NCI-H345 treated with DMSO at 0.1 percent for 48 hours (cell line): ENCODE data around the gene WWOX.

Experiments used
- DNase-seq: peaks from one replicate; lab custom pipeline; 2025; ENCODE audit not compliant: unreplicated experiment; lab: John Stamatoyannopoulos, UW

WWOX gene

DNA sequence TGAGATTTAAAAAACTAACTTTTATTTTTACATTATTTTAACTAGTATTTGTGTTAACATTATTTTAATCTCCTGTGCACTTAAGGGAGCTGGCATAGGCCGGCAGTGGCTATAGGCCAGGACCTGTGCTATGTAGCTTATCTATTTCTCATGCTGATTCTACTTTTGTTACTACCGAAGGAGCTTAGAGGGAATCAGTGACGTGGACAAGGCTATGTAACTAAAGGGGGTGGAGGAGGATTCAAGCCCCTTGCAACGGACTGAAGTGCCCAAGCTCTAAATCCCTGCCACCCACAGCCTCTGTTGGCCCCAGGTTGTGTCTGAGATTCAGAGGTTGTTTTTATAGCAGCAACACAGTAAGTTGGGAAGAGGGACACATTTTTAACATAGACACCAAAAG is 356.4 kb downstream of the WWOX start:
- no peak for DNase-seq

DNA sequence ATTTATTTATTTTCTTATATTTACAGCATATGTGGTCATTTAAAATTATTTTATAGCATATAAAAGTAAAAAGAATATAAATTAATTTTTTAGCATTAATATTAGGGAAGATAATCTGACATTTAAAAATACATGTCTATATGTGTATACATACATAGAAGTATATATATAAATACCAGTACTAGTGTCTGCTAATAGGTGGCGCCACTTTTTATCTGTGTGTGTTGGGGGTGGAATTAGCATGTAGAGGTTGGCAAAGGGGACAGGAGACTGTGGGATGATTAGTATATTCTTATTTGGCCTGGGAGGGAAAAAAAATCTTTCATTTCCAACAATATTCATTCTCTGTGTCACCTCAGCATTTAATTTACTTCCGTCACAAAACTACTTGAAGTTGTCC is 359.1 kb downstream of the WWOX start:
- DNase-seq: no peak

DNA sequence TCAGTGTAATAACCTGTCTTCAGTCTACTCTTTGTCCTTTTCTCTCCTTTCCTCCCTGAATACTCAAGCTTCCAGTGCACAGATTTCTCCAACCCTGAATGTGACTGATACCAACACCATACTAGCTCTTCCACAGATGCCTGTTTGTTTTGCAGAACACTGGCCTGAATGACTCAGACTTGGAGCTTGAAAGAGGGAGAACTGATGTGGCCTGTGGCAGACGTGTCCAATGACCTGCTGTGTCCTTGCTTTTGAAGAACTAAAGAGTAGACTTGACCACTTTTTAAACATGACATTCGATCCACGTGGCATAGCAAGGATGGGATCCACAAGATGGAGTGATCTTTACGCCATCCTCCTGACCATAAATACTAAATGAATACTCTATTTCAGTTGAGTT is 361.0 kb downstream of the WWOX start:
- no peak for DNase-seq

DNA sequence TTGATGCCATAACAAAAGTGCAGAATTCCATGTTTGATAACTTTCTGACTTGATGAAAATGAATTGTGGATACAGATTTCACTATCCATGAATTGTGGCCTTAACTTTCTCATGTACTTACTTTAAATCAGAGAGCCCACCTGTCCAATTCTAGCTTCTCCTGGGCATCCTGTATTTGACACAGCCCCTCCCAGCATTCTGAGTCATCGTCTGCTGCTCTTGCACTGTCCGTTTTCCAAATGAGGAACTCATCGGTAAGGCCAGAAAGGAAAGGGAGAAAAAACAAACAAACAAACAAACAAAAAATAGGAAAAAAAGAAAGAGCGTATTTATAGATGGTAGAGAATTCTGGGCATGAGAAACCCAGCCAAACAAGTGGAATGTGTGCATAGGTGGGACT is 361.6 kb downstream of the WWOX start:
- no peak for DNase-seq

DNA sequence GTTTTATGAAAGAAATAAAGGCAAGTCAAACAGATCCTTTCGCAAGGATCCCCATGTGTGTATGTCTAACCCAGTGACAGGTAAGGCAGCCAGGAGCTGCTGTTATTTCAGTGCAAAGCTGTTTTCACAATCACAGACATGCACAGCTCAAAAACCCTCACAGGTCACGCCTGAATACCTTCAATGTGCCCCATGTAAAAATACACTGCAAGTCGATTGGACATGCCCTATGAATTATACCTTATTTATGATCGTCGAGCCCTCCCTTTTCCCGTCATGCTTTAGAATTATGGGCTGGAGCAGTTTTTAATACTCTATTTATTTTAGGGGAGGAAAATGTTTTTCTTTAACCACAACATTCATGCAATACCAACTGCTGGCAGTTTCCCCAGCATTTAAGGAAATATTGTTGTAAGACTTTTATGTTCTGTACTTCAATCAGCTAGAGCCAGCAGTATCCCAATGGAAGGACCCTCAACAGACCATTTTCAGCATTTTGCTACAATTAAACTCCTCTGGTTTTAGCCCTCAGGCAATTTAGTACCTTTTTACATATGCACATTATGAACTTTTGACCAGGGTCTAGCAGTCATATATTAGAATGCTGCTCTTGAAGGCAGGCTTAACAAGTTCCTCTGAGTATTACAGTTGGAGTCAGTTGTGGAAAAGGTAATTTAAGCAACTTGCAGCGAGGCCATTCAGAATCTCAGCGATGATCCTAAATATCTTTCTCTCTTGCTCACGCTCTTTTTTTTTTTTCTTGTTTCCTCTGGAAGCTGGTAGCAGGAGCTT is 362.2 kb downstream of the WWOX start:
- no peak for DNase-seq

DNA sequence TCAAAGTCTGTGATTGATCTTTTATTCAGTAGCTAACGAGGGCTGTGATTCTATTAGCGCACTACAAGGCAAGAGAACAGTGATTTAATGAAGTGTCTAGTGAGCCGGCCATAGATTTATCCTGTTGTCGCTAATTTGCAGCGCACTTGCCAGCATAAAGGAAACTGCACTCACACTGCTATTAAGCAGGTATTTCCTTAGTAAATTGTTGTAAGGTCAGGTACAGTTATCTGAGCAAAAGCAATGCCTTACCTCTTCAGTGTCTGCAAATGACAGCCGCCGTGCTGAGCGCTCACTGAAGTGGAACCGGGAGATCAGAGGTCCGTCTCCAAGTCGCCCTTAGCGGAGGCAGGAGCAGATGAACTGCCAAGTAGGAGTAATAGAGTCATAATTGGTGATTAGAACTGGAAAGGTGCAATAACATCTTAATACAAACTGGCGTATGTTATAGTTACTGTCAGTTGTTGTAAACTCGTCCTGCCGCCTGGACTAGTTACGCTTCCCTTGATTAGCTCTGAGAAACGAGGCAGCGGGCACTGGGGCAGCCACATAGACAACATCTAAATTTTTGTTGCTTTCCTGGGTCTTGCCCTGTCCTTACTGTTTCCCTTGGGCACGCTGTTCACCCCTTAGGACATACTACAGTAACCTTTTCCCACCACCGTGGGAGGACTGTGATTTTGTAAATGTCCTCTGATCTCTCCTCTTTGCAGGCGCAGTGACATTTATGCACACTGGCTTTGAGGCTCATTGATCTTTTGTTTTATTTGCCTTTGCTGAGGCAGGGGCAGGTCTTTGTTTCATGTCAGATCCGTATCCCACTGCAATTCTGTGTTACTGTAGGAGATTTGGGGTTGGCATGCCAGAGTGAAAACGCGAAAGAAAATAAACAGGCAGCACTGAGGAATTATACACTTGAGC is 363.1 kb downstream of the WWOX start:
- no peak for DNase-seq

DNA sequence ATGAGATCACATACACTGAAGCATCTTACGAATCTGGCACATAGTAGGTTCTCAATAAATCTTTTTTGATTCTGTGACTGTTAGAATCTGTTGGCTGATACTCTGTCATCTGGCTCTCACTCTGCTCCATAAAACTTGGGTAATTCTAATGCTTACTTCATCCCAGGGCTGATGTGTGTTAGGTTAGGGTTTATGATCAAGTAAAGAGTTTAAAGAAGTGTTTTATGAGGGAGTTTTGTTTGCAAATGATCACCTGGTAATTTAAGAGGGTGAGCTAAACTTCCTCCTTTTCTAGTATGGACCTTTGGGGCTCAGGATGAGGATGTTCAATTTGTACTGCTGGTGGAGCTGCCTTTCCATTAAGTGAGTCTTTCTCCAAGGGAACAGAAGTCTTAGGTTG is 364.1 kb downstream of the WWOX start:
- no peak for DNase-seq

DNA sequence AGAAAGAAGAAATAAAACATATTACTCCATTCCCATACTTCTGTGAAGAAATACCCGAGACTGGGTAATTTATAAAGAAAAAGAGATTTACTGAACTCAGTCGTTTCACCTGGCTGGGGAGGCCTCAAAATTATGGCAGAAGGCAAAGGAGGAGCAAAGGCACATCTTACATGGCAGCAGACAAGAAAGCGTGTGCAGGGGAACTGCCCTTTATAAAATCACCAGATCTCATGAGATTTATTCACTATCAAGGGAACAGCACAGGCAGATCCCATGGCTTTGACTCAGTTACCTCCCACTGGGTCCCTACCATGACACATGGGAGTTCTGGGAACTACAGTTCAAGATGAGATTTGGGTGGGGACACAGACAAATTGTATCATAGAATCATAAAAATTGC is 365.4 kb downstream of the WWOX start:
- DNase-seq: no peak

DNA sequence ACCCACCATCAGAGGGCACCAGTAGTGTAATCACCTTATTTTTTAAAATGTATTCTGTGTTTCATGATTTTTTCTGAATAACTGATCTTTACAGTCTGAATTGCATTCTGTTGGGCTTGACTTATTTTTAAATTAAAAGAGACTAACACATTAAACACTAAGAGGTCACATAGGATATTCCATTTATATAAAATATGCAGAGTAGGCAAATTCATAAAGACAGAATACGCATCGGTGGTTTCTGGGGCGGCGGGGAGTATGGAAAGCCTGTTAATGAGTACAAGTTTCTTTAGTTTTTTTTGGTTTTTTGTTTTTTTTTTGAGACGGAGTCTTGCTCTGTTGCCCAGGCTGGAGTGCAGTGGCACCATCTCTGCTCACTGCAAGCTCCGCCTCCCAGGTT is 366.3 kb downstream of the WWOX start:
- DNase-seq: no peak

DNA sequence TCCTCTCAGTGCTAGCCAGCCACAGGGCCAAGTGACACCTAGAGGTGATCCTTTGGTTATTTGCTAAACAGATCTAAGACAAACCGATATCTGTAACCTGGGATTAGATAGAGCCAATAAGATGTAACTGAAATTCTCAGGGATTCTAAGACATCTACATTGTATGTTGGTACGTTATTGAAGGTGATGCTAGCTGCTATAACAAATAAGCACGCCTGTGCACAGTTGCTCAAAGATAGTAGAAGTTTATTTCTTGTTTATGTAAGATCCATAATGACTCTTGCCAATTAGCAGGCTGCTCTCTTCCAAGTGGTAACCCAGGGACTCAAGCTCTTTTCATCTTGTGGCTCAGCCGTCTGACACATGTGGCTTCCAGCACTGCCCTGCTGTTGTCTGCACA is 370.3 kb downstream of the WWOX start:
- DNase-seq: no peak

DNA sequence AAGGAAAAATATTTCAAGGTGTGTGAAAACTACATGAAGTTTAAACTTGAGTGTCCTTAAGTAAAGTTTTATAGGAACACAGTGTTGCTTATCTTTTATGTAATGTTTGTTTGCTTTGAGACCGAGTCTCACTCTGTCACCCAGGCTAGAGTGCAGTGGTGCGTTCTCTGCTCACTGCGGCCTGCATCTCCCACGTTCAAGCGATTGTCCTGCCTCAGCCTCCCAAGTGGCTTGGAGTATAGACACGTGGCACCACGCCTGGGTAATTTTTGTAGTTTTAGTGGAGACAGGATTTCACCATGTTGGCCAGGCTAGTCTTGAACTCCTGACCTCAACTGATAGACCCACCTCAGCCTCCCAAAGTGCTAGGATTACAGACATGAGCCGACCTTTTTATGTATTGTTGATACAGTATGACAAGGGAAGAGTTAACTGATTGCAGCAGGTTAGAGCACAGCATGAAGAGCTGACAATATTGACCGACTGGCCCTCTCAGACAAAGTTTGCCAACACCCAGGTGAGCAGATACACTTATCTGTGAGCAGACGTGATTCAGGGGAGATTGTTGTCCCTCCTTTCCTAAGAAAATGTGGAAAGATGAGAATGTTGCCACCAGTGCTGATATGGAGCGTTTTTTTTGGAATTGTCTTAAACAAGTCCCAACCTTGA is 373.7 kb downstream of the WWOX start:
- no peak for DNase-seq

DNA sequence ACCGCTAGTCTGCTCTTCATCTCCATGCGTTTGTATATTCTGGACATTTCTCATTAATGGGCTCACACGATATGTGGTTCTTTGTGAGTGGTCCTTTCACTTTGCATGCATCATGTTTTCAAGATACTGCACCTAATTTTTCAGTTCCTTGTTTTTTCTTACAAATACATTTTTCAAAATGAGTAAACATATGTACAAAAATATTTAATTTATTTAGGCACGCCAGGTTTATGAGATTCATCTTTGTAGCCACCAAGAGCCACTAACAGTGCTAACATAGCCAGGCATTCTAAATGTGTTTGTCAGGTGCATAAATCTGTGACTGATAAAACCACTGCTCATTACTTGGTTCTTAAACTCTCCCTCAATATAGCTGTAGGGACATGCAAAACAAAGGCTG is 375.3 kb downstream of the WWOX start:
- no peak for DNase-seq

DNA sequence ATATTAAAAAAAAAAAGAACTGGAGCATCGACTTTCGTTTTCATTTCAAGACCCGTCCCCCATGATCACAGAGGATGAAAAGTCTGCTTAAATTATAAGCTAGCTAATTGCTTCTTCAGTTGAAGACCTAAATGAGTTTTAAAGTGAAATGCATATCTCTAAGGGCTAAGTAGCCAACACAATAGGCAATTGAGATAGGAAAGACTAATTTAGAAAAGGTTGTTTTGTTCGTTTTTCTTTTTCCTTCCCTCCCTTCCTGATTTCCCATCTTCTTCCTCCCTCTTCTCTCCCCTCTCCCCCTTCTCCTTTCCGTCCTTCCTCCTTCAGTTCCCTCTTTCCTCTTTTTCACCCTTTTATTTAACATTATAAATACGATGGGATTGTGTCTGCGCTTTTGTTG is 377.2 kb downstream of the WWOX start:
- no peak for DNase-seq

DNA sequence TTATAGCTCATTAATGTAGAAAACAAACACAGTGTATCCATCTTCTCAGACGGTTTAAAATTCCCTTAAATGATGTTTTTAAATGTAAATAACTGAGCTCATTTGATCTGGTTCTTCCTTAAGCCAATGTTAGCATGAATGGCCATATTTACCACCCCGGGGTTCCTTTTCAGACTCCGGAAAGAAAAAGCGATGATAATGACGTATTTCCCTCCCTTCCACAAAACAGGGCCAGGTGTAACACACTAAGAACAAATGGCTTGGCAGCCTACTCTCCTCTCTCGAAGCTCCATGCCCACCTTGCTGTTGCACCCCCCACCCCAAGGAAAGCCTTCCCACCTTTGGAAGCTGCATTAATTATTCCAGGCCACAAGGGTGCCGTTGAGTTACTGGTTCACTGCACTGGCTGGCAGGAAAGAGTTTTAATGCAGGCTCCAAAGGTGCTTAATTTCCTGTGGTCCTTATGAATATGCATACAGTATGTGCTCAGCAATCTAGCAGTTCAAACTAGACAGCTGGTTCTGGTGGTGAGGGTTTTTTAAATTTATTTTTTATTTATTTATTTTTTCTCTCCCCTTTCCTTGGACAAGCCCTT is 378.9 kb downstream of the WWOX start:
- DNase-seq: peak; percentile 30

DNA sequence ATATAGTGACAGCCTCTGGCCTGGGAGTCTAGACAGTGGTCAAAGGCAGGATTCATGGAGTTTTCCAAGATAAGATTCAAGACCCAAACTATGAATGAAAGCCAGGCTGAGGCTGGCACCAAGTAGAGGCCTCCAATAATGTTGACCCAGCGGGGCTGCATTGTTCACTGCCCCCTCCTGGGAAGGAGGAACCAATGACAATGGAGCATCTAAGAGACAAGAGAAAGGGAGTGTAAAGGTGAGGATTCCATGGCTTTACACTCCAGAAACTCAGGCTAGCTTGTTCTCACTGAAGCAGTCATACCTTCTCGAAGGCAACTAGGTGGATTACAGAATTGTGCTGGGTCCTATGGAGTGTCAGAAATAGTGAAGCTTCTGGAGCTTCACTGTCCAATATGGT is 380.3 kb downstream of the WWOX start:
- DNase-seq: no peak

DNA sequence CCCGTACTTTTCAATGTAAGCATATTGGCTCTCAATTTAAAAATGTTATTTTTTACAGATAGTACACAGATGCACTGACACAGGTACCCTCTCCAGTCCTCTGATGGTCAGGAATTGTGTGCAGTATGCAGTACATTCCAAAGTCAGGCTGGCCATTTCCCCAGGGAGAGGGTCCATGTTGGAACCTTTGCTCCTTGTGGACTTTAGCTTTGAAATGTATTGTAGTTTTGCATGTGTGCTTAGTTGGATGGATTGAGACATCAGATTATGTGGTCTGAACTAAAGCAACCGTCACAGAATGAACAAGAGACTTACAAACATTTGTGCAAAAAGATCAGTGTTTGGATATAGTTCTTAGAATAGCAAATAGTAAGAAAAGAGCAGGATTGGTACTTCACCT is 381.1 kb downstream of the WWOX start:
- DNase-seq: no peak

DNA sequence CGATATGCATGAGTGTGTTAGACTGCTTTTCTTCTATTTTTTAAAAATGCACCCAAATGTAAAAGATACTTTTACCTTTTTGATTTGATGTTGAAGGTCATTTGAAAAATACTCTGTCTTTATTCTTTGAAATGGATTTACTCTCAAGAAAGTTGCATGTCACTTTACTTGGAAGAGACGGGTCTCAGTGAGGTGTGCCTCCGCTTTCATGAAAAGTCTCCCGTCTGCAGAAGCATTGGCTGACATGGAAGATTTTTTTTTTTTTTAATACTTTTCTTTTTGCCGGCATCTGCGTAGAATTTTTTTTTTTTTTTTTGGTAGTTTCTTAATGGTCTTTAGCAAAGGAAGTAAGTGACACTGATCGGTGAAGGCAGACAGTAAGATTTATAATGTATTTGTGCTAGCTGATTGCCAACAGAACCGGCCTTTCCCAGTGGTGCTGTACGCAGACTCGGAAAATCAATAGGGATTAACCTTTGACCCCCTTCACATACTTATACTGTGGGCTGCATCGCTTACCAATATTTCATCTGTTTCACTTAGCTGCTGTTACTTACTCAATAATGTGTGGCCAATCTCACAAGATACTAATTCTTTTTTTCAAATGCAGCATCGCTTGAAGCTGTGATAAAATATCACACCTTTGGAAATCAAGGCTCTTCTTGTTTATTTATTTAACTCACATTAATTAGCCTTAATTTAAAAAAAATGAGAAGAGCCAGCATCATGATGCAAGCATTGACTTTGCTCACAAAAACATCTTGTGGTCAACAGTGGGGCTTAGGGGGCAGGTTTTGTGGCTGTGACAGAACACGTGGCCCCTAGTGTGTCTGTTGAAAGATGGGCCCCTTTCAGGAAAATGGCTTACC is 383.9 kb downstream of the WWOX start:
- DNase-seq: no peak

DNA sequence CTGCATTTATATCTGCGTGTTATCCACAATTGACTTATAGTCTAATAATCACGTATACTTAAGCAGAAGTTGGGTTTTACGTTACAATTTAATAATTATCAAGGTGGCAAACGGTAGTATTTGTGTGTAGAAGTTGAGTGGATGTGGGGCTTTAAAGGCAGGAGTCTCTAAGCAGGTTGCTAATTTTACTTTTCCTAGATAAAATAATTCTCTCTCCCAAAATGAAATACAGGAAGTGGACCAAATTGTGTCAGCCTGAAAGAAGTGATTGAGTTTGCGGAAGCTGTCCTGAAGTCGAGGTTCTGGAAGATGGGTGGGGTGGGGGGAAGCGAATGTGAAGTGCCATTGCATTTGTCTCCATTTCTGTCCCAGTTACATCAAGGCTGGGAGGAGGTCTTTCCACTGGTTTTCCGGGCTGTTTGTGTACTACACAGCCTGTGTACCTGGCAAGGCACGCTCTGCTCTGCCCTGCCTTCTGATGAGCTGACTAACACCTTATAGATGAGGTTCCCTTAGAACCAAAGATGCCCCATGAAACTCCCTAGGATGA is 385.1 kb downstream of the WWOX start:
- no peak for DNase-seq

DNA sequence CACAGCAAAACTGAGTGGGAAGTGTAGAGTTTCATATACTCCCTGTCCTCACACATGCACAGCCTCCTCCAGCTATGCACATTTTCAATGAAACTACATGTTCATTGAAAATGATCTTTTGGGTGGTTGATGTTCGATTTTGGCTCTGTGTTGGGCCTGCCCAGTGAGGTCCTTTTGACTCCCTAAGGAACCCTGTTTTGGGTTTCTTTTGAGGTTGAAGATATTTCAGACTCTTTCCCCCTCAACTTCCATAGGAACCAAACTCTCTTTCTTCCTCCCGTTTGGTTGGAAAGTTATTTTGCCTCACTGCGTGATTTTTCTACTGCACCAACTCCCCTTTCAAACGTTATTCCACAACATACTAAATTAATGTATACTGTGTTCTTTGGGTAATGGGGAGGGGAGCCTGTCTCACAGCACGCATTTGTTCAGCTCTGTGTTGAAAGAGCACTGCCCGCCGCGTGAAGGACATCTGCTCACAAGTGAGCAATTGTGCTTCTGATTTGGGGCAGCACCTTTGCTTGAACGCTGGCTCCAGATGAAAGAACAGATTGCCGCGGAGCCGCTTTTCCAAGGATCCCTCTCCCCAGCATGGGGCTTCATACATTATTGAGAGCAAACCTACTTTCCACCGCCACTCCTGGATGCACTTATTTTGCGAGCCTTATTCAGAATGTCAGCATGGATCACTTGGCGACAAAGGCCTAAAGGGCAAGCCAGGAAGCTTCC is 385.9 kb downstream of the WWOX start:
- DNase-seq: no peak

DNA sequence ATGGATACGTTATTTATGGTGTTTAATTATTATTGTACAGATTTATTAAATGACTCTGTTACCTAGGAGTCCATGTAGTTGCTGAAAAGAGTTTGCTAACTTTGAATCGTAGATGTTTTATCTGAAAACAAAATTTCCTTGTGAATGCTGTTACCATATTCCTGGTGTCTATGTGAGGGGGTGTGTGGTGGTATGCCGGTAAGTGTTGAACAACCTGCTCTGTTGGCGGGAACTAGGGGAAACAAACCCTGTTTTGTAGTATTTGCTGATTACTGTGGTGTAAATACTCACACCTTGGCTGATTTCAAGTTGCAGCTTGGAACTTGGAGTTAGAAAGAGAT is 386.4 kb downstream of the WWOX start:
- DNase-seq: no peak
